Tongue (tissue), 2 donors: ENCODE data around the gene TNS3. TPM values are rescaled to one million over a fixed set of nuclear protein-coding genes. Genes with fewer than 3 reads are reported as not detected.
A peak's percentile ranks its signal among the peaks of the same experiment; 100 is the strongest.

Source experiments
- DNase-seq: peaks from one replicate; pipeline ENCODE4 v3.0.0-alpha.2; 2015
- total RNA-seq: library from RNA; depleted of rRNA; stranded (reverse); fragments of >200 nt; gene quantifications from one replicate; pipeline ENCODE4 v1.2.3, GENCODE V29; 2014

Gene TNS3
- total RNA-seq, 1 donor from 2014 or later, result 39.7 TPM

- peak; percentile 25 for DNase-seq
These were observed 325.9 kb downstream of the TNS3 start for GRCh38 chr7:47256016-47256415.

- DNase-seq, result no peak
These were observed 326.5 kb downstream of the TNS3 start for GRCh38 chr7:47255441-47255840.

DNA sequence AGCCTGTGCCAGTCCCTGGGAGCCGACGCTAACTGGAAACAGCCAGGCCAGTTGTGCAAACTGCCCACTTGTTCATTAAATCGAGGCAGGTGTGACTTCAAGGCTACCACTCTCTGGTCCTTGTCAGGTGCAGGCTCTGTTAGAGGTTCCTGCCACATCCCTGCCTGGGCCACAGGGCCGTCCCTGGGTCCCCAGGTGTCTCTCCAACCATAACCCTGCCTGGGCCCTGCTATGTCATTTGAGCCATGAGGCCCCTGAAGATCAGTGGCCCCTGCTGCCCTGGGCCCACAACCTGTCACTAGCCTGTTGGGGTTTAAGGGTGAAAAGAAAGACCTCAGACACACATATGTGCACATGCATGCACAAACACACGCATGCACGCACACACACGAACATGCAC, 326.9 kb downstream of the TNS3 start:
- no peak for DNase-seq

GRCh38 chr7:47254081-47254977, 327.6 kb downstream of the TNS3 start:
- DNase-seq, result peak; percentile 87

DNA sequence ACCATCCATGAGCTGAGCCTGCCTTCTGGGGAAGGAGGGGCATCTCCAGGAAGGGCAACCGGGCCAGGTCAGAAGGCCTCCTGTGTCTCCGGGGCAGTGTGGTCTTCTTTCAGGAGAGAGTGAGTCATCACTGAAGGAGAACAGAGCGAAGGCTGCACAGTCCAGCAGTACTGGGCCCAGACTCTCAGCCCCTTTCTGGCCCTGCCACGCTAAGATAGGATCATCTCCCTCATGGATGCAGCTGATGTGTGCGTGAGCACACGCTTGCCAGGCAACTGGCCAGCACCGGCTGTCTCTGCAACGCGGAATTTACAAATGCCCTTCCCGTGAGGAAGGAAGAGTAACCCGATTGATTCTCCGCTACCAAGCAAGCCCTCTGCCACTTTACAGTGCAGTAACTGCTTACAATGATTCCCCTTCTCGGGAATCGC, 328.2 kb downstream of the TNS3 start:
- DNase-seq, result peak; percentile 80

DNA sequence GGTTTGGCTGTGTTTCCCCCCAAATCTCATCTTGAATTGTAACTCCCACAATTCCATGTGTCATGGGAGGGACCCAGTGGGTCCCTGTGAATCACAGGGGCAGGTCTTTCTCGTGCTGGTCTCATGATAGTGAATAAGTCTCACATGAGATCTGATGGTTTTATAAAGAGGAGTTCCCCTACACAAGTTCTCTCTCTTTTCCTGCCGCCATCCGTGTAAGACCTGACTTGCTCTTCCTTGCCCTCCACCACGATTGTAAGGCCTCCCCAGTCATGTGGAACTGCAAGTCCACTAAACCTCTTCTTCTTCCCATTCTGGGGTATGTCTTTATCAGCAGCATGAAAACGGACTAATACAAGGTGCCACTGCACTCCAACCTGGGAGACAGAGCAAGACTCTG, 329.2 kb downstream of the TNS3 start:
- DNase-seq, result no peak

GRCh38 chr7:47249361-47249760, 332.6 kb downstream of the TNS3 start:
- DNase-seq, result no peak

DNA sequence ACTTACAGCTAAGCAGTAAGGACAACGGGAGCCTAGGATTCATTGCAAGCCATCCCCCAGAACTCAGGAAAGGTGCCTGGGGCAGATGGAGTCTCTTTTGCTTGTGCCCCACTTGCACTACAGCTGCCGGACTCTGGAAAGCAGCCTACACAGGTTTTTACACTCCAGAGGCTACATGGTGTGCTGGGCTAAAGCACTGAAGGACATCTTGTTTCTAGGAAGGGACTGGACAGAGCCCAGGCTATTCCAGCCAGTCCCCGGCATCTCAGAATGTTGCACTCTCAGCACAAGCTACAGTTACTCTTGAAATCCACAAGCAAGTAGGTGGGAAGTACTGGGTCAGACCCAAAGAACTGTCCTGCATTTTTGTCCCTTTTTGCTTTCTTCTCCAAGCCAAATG, 333.1 kb downstream of the TNS3 start:
- no peak for DNase-seq

DNA sequence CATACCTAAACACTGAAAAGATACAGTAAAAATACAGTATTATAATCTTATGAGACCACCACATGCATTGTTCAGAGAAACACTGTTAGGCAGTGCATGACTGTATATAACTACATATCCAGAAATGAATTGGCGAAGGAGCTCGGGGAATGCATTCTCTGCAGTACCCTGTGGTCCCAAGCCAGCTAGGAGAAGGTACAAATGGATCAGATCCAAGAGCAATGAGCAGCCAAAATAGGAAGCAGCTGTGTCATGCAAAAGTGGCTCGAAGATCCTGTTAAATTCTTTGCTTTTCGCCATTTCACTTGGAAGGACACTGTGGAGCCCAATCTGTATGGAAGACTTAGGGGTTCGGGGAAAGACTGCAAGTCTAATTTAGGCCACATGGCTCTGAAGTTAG, 334.8 kb downstream of the TNS3 start:
- DNase-seq, result peak; percentile 49

GRCh38 chr7:47244692-47245091, 337.2 kb downstream of the TNS3 start:
- DNase-seq, result no peak

GRCh38 chr7:47241112-47242065, 340.5 kb downstream of the TNS3 start:
- DNase-seq, result no peak

DNA sequence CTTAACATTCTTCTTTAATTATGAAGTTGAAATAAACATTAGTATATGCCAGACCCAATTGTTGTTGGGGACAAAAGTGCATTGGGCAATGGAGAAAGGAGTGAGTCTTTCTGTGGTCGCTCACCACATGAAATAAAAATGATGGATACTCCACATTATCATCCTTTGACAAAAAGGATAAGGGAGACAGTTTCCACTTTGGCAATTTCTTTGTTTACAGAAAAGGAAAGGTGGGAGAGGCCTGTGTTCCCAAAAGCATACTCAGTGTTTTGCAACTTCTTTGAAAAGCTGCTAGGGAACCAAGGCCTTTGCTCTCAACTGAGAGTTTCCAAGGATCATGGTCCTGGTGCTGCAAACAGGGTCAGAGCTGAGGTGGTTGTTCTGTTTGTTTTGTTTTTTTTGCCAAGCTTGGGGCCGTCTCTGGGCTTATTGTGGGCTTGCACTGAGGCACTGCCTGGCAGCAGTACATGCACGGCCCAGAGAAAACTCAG, 341.9 kb downstream of the TNS3 start:
- DNase-seq, result peak; percentile 47

DNA sequence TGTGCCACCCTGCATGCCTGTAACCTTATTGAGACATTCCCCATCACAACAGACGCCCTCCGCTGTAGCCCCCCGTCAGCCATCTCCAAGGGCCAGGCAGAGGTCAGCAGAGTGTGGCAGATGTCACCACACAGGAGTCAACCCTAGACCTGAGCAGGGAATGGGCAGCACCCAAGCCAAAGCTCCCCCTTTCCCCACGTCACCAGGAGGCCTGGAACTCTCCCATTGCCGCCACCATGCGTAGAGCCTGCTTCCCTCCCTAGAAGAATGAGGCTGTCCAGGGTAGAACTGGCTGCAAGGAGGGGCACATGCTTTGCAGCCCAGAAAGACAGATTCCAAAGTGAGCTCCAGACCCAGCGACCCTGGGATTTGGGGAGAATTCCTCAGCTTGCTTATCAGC, 342.9 kb downstream of the TNS3 start:
- no peak for DNase-seq

- no peak for DNase-seq
These were observed 345.3 kb downstream of the TNS3 start for GRCh38 chr7:47236480-47237129.

DNA sequence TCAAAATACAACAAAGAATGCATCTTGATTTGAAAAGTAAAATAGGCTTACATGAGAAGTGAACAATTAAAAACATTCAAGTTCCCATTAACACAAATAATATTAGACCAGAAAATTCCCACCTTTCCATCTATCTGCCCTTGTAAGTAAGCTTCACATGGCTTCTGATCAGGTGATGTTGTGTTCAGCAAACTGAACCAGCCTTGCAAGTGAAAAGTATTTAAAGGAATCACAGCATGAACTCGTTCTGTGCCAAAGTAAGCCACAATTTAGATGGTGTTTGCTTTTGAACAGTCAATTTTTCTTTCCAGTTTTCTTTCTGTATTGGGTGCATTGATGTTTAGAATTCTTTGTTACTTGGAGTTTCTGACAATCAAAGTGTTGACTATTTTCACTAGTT, 347.9 kb downstream of the TNS3 start:
- no peak for DNase-seq

DNA sequence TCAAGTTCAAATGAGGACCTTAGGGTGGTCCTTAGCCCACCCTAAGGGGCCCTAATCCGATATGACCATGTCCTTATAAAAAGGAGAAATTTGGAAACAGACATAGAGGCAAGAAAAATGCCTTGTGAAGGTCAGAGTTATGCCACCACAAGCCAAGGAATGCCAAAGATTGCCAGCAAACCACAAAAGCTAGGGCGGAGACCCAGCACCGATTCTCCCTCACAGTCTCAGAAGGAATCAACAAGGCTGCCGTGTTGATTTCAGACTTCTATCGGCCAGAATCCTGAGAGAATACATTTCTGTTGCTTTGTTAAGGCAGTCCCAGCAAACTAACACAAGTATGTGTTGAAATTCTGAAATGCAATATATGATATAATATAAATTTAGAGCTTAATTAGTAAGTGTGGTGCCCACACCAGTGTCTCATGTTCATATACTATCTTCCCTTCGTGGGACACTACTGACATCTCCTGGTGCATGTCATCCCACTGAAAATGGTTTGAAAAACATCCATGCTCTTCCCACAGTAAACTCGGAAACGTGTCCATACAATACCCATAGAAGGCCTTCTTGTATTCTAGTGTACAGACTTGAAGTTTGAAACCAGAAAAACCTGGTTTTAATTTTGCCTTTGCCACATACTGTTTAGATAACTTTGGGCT, 349.0 kb downstream of the TNS3 start:
- DNase-seq, result no peak

- DNase-seq, result no peak
These were observed 350.3 kb downstream of the TNS3 start for GRCh38 chr7:47231627-47232026.

DNA sequence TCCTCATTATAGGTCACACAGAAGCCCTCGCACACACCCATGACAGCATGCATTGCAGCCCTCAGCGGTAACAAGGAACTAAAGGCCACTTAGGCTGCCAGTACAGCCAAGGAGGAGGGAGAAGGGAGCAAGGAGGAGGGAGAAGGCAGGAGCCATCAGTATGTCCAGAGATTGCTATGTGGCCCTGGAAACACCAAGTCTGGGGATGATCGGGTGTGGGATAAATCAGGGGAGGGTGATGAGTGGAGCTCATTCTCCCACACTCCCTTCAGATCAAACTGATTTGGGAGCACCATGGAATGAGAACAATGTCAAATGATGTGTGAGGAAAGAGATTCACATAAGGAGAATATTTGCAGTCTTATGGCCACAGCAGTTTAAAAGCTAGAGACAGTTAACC, 350.9 kb downstream of the TNS3 start:
- no peak for DNase-seq

DNA sequence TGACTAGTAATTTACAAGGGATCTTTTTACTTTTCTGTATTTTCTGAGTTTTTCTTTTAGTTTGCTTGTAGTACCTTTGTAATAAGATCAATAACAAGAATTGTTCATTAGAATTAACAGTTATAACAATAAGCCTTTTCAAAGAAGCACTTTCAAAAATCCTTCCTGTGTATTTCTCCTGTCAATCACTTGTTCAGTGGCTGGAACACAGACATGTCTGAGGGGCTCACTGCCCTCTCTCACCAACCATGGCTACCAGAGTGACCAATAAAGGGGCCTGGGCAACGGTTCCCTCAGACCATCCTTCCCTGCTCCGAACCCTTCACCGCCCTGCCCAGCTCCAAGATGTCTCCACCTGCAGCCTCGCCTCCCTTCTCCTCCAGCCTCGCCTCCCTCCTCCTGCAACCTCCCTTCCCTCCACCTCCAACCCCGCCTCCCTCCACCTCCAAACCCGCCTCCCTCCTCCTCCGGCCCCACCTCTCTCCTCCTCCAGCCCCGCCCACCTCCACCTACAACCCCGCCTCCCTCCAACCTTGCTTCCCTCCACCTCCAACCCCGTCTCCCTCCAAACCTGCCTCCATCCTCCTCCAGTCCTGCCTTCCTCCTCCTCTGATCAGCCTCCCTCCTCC, 353.4 kb downstream of the TNS3 start:
- DNase-seq, result no peak

- no peak for DNase-seq
These were observed 354.1 kb downstream of the TNS3 start for GRCh38 chr7:47227762-47228177.

DNA sequence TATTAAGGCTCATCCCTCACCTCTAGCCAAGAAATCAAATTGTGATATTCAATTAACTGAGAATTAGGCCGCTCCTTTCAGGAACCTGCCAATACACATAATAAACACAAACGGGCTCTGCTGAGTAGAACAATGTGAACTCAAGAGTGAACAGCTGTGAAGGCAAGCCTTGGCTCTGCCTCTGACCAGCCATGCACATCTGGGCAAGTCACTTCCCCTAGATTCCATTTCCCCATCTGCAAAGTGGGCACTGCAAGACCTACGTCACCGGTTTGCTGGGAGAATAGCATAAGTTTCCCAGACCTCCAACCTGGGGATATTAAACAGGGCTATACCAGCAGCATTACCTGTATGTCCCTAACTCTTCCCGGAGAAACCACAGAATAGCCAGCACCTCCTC, 355.2 kb downstream of the TNS3 start:
- no peak for DNase-seq
